Measurements from ENCODE around the gene TGFBR2.

Gene TGFBR2

DNA sequence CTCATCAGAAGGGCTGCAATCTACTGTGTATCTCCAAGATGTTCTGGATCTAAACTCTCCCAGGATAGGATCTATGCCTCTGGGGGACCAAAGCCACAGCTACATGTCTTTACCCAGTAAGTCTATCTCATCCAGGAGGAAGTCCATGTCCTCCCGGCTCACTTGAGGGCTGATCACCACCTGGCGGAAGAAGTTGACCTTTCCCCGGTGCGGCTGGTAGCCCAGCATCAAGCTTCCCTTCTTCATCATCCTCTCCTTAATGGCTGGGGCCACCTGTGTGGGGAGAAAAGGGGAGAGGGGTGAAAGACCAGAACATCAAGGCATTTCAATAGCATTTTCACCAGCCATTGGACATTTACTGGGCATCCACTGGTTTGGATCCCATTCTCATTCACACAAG is 121.7 kb downstream of the TGFBR2 start:
- DNase-seq: no peak

GRCh38 chr3:30729512-30729911 is 123.1 kb downstream of the TGFBR2 start:
- DNase-seq: no peak

DNA sequence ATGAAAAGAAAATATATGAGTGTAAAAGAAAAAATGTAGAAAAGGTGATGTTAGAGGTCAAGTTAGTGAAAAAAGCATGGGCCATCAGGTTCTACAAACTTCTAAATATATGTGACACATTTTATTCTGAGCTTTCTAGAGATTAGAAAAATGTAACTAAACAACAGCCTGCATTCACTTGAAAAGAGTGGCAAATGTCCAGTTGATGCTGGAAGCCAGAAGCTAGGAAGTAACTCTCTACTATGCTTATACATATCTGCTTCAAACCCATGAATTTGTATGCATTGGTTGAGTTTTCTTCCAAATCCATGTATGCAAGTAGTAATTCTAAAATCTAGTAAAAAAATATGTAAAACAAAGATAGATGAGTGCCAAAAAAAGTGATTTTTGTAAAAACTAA is 123.5 kb downstream of the TGFBR2 start:
- no peak for DNase-seq

GRCh38 chr3:30730967-30731366 is 124.6 kb downstream of the TGFBR2 start:
- no peak for DNase-seq

DNA sequence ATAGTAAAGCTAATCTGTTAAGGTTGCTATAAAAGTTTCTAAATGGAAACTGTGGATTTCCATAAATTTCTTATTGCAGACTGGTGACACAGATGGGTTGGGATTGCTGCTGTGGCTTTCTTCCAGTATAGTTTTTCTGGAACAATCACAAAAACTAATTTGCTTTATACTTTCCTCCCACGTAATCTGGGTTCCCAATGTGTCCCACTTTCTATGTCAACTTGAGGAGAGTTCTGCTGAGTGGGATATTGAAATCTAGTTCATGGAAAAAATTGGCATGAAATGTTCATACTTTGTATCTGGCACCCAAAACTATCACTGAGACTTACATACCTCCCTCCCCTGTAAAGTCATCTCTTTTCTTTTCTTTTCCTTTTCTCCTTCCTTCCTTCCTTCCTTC is 126.8 kb downstream of the TGFBR2 start:
- no peak for DNase-seq

- DNase-seq: no peak
Measured at GRCh38 chr3:30733696-30734095, 127.3 kb downstream of the TGFBR2 start.

DNA sequence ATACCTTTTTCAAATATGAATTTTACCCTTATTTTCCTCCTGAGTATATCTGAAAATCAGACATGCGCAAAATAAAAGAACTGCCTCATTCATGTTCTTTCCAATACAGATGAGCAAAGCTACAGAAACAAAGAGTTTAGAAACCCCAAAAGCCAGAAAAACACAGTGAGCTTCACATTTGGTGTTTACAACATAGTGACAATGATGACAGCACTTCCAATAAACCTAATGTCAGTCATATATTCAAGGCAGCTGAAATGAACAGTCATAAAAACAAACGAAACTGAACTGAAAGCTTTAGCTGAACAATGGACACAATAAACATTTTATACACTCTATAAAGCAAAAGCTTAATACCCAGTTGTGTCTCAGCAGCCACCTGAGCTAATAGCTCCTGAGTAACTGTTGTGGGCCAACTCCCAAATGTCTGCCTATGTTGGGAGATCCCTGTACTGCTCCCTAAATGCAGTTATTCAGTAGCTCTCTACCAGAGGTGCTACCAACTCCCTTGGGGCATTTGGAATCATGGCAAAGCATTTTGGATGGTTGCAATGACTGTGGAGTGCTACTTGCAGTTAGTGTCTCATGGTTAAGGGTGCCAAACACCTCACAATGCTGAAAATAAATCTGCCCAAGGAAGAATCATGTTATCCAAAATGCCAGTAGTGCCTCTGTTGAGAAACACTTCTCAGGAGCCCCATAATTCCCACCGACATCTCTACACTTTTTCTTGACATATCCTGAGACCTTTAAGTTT is 131.5 kb downstream of the TGFBR2 start:
- no peak for DNase-seq

DNA sequence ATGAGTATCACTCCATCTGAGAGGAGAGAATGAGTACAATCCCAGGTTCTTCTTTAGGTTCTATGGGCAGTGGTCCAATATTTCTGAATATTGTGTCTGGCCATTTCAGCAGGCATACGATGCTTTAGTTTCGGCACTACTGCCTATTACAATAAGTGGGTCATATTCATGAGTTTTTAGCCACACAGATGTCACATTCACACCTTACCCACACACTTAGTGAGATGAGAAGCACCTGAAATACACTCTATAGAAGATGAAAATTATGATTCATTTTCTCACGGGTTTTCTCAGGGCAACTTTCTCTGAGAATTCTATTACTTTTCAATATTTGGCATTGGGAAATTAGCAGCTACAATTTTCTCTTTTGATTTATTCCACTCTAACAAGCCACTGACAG is 132.2 kb downstream of the TGFBR2 start:
- DNase-seq: no peak

DNA sequence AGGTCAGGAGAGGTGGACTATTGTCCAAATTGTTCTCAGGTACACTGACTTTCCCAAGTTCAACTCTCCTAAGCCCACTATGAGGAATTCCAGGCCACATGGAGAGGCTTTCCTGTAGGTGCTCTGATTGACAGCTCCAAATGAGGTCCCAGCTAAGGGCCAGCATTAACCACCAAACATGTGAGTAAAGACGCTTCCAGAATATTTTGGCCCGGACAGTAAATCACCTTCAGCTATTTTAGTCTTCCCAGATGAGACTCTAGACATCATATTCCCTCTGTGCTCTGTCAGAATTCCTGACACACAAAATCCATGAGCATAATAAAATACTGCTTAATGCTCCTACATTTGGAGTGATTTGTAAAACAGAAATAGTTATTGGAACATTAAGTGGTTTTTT is 135.5 kb downstream of the TGFBR2 start:
- DNase-seq: no peak

DNA sequence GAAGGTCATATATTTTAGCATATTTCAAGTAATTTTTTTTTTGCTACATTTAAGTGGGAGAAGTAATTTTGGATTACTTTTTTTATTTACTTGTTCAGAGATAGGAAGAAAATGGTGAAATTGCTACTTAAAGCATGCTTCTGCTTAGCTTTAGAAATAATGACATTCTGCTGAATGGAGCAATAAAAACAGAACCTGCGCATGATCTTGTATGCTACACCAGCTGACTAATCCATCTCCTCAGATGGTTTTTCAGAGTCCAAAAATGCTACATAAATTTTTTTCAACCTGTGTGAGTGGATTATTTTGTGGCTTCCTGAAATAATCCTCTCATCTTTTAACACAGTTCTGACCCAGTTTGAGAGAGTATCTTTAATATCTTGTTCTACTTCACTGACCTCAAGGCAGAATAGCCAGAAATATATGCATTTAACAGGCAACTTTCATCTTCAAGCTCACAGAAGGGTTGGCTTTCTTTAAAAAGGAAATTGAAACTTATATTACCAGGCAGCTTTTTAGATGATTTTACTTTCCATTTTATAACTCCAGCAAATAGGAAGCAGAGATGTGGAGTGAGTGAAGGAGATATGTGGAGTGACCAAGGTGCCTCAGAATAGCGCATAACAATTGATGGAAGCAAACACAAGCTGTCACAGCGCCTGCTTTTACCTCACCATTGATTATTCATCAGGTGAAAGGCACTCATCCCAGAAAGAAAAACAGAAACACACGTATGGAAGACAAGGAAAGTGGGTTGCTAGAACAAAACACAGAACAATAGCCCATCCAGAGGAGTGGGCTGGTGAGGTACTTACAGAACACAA is 136.6 kb downstream of the TGFBR2 start:
- DNase-seq: no peak
